Fibroblast of skin of back (primary cell): Measurements from ENCODE around the gene SIGLEC7.
"Not testable (repeated sequence)": the region's sequence is repeated elsewhere in the genome, so short reads cannot be mapped to it uniquely, and the experiment has no call there.

Experiments
- DNase-seq: peaks from one replicate; pipeline ENCODE4 v3.0.0-alpha.2; 2013

SIGLEC7 gene

DNA sequence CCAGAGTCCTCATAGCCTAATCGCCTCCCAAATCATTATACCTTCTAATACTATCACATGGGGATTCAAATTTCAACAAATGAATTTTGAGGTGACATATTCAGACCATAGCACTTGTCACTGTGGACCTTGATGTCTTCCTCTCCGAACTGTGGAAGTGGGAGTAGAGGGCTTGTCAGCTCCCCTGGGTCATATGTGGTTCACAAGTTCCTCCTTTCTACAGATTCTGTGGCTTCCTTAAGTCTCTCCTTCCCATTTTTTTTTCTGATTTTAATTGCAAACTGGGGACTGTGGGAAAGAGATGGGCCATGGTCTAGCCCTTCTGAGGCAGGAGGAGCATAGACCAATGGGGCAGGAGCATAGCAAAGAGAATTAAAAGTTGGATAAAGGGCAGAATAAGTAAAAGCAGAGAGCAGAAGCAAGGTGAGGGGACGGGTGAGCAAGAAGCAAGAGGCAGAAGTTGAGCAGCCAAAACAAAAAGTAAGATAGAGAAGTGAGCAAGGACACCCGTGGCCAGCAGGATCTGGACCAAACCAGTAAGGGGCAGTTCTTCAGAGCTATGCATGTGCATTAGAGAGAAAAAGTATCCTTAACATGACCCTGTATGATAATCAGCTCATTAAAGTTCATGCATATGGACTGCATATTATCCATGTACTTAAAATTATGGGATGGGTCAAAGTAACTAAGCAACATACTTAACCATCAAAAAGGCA, 2.6 kb upstream of the SIGLEC7 start:
- no peak for DNase-seq

- no peak for DNase-seq
Measured at GRCh38 chr19:51140441-51140840, 1.7 kb upstream of the SIGLEC7 start.

DNA sequence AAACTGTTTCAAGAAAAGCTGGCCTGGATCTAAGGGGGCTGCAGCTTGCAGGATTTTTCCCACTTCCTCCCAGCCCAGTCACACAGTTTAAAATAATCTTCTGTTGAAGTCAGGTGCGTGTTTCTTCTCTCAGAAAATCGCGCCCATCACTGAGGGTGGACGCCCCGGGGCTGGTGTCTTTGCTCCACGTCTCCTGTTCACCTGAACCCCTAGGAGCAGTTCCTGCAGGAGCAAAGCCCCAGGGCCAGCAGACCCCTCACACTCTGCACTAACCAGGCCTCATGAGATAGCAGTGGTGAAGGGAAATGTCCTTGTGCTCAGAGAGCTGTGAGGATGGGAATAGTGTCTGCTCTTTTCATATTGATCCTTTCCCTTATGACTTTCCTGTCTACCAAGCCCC, 920 bp upstream of the SIGLEC7 start:
- DNase-seq: no peak

GRCh38 chr19:51142809-51143475, 841 bp downstream of the SIGLEC7 start:
- DNase-seq: not testable (repeated sequence)

GRCh38 chr19:51143486-51143885, 1.4 kb downstream of the SIGLEC7 start:
- no peak for DNase-seq

DNA sequence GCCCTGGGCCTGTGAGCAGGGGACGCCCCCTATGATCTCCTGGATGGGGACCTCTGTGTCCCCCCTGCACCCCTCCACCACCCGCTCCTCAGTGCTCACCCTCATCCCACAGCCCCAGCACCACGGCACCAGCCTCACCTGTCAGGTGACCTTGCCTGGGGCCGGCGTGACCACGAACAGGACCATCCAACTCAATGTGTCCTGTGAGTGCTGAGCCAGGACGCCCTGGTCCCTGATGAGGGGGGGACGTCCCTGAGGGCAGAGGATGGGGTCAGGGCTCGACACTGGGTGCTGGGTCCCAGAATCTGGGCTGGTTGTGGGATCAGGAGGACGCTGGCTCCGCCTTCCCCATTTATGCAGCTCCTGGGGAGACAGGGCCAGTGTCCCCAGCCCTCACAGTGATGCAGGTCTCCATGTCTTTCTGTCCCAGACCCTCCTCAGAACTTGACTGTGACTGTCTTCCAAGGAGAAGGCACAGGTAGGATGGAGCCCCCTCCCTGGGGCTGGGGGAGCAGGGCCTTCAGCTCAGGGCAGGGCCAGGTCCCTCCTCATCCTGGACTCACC, 2.5 kb downstream of the SIGLEC7 start:
- no peak for DNase-seq

- DNase-seq: no peak
Measured at GRCh38 chr19:51145916-51146493, 3.9 kb downstream of the SIGLEC7 start.

- DNase-seq: no peak
Measured at GRCh38 chr19:51146751-51147150, 4.7 kb downstream of the SIGLEC7 start.

- DNase-seq: no peak
Measured at GRCh38 chr19:51147663-51148062, 5.6 kb downstream of the SIGLEC7 start.

DNA sequence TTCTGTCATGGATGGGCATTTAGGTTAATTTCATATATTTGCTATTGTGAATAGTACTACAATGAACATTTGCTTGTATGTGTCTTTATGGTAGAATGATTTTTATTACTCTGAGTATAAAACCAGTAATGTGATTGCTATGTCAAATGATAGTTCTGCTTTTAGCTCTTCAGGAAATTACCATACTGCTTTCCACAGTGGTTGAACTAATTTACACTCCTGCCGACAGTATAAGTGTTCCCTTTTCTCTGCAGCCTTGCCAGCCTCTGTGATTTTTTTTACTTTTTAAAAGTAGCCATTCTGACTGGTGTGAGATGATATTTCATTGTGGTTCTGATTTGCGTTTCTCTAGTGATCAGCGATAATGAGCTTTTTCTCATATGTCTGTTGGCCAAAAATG, 6.5 kb downstream of the SIGLEC7 start:
- DNase-seq: no peak

- DNase-seq: no peak
Measured at GRCh38 chr19:51150627-51151026, 8.5 kb downstream of the SIGLEC7 start.

- DNase-seq: no peak
Measured at GRCh38 chr19:51156710-51157109, 14.6 kb downstream of the SIGLEC7 start.

GRCh38 chr19:51157265-51157664, 15.2 kb downstream of the SIGLEC7 start:
- no peak for DNase-seq

GRCh38 chr19:51158474-51159129, 16.5 kb downstream of the SIGLEC7 start:
- DNase-seq: peak; percentile 9

DNA sequence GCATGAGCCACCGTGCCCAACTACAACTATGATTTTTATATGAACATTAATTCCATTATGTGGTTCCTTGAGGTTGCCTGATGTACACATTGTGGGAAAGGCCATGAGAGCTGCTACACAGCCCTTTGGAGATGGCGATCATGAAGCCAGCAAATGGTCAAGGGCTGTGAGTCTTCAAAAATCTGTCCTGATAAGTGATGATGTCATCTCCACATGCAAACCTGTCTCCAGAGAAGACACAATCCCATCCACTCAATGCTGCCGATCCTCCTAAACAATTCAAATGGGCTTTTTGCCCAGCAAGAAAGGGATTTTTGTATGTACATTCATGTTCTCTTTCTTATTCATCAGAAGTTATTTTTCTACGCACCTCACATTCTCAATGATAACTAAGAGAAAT, 17.6 kb downstream of the SIGLEC7 start:
- no peak for DNase-seq

DNA sequence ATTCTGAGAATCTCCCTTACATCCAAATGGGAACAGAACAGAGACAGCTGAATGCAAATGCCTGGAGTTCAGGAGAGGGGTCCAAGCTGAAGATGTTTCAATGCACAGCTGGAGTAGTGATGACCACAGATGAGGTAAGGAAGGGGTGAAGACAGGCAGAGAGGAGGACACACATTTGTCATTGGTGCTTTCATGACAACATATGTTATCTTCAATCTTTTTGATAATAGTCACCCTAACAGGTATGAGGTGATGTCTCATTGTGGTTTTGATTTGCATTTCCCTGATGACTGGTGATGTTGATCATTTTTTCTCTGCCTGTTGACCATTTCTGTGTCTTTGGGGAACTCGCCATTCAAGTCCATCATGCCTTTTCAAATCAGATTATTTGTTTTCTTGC, 19.2 kb downstream of the SIGLEC7 start:
- no peak for DNase-seq

- no peak for DNase-seq
Measured at GRCh38 chr19:51161867-51162496, 19.9 kb downstream of the SIGLEC7 start.

GRCh38 chr19:51163257-51163656, 21.2 kb downstream of the SIGLEC7 start:
- no peak for DNase-seq

DNA sequence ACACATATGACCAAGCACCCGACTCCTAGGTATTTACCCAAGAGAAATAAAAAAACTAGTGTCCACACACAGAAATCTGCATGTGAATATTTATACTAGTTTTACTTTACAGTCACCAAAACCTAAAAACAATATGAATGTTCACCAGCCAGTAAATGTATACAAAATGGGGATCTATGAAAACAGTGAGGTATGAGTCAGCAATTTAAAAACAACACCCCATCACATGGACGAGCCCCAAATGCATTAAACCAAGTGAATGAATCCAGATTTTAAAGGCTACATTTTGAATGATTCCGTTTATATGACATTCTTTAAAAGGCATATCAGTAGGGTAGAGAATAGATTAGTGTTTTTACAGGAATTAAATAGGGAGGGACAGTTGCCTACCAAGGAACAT, 22.1 kb downstream of the SIGLEC7 start:
- no peak for DNase-seq

GRCh38 chr19:51166846-51167490, 24.9 kb downstream of the SIGLEC7 start:
- no peak for DNase-seq

GRCh38 chr19:51168564-51169282, 26.6 kb downstream of the SIGLEC7 start:
- DNase-seq: no peak
